Suprapubic skin (tissue), 4 donors: ENCODE results near the gene GRIK4. TPM values are rescaled to one million over a fixed set of nuclear protein-coding genes. Genes with fewer than 3 reads are reported as not detected.

Source experiments
- DNase-seq, 2 donors: peaks; one replicate each; pipeline ENCODE4 v3.0.0-alpha.2; 2019; ENCODE audit warnings: low spot score in 2 of 2
- H3K27ac ChIP-seq: fragments of 200-600 bp; sonication (generic); one replicate; pipeline ENCODE4 v1.5.1; 2019
- H3K27me3 ChIP-seq: fragments of 200-600 bp; sonication (generic); one replicate; pipeline ENCODE4 v1.5.1; 2019
- H3K36me3 ChIP-seq: fragments of 200-600 bp; sonication (generic); one replicate; pipeline ENCODE4 v1.5.1; 2019
- H3K4me1 ChIP-seq: fragments of 200-600 bp; sonication (generic); one replicate; pipeline ENCODE4 v1.5.1; 2019
- H3K4me3 ChIP-seq: fragments of 200-600 bp; sonication (generic); one replicate; pipeline ENCODE4 v1.5.1; 2019; ENCODE audit warnings: mild to moderate bottlenecking
- H3K9me3 ChIP-seq: fragments of 200-600 bp; sonication (generic); one replicate; pipeline ENCODE4 v1.5.1; 2019
- CTCF ChIP-seq, 2 donors: fragments of 200-600 bp in 1 of 2; fragments of 450-650 bp in 1 of 2; sonication (generic) in 1 of 2; IDR thresholded peaks; one replicate each; pipeline ENCODE4 v1.5.1; 2016 to 2019; ENCODE audit warnings: antibody characterized with exemption in 2 of 2, mild to moderate bottlenecking in 1 of 2, moderate library complexity in 1 of 2
- EP300 ChIP-seq: sonication (generic); formaldehyde crosslinking; IDR thresholded peaks from one replicate; pipeline ENCODE4 v1.6.1; 2017; ENCODE audit warnings: antibody characterized with exemption
- POLR2A ChIP-seq, 2 donors: fragments of 450-650 bp; IDR thresholded peaks; one replicate each; pipeline ENCODE4 v1.6.1; 2017; ENCODE audit warnings: antibody characterized with exemption in 2 of 2, mild to moderate bottlenecking in 2 of 2, moderate library complexity in 2 of 2
- POLR2AphosphoS5 ChIP-seq, 3 donors: sonication (generic); formaldehyde crosslinking; IDR thresholded peaks; one replicate each; pipeline ENCODE4 v1.6.1; 2017; ENCODE audit warnings: antibody characterized with exemption in 3 of 3
- WGBS: methylation state at CpG from one replicate; pipeline ENCODE4 v1.1.5; 2018; 5-methylcytosine and 5-hydroxymethylcytosine counted together
- total RNA-seq, 4 donors: library from RNA; depleted of rRNA; stranded (reverse); fragments of >200 nt; gene quantifications; one replicate each; pipeline ENCODE4 v1.1.0, GENCODE V29; 2016

GRIK4 gene
- total RNA-seq, 4 donors from 2014 or later: 0.24 TPM; not detected in 3

- H3K4me3 ChIP-seq: no peak overlapping the region
Observed at GRCh38 chr11:120744016-120744994, 232.8 kb downstream of the GRIK4 start.

GRCh38 chr11:120746376-120746775, 234.8 kb downstream of the GRIK4 start:
- H3K9me3 ChIP-seq: no peaks in the 10 kb centered on the region
- H3K36me3 ChIP-seq: no peaks in the 10 kb centered on the region
- no peak for TF ChIP-seq POLR2AphosphoS5 (IDR thresholded peaks at IDR 0.05)
- no peak for TF ChIP-seq CTCF (IDR thresholded peaks at IDR 0.05)
- TF ChIP-seq EP300: no peak
- TF ChIP-seq POLR2A (IDR thresholded peaks at IDR 0.05): no peak
- 64% methylated on average over 3 of the region's 3 CpGs for WGBS
- peaks cover 23% of the 10 kb centered on the region for H3K27me3 ChIP-seq
- no peak for DNase-seq
- H3K27ac ChIP-seq: no peak overlapping the region
- peaks cover 41% of the 10 kb centered on the region for H3K4me1 ChIP-seq
- H3K4me3 ChIP-seq: no peak overlapping the region

More at GRCh38 chr11:120744016-120744994, 232.8 kb downstream of the GRIK4 start:
- TF ChIP-seq POLR2A (IDR thresholded peaks at IDR 0.05) (no peak), CTCF (IDR thresholded peaks at IDR 0.05) (no peak), POLR2AphosphoS5 (IDR thresholded peaks at IDR 0.05) (no peak), EP300 (no peak)
- Histone ChIP-seq H3K36me3 (no peaks in the 10 kb centered on the region), H3K27me3 (peaks cover 22% of the 10 kb centered on the region), H3K4me1 (peaks cover 30% of the 10 kb centered on the region), H3K27ac (no peak overlapping the region), H3K9me3 (no peaks in the 10 kb centered on the region)
- no peak for DNase-seq
- WGBS: 82% methylated on average over 14 of the region's 14 CpGs

GRCh38 chr11:120746836-120747609, 235.5 kb downstream of the GRIK4 start:
- TF ChIP-seq POLR2A (IDR thresholded peaks at IDR 0.05): no peak
- TF ChIP-seq CTCF (IDR thresholded peaks at IDR 0.05): no peak
- no peak for TF ChIP-seq EP300
- TF ChIP-seq POLR2AphosphoS5 (IDR thresholded peaks at IDR 0.05): no peak
- no peak for DNase-seq
- Histone ChIP-seq H3K27ac (peak overlapping the region; percentile 61), H3K9me3 (no peaks in the 10 kb centered on the region), H3K36me3 (no peaks in the 10 kb centered on the region), H3K4me1 (peaks cover 41% of the 10 kb centered on the region), H3K27me3 (peaks cover 23% of the 10 kb centered on the region), H3K4me3 (no peak overlapping the region)
- whole genome bisulfite sequencing: 40% methylated on average over 12 of the region's 12 CpGs

- no peak overlapping the region for H3K4me3 ChIP-seq
- DNase-seq: no peak
Observed at GRCh38 chr11:120747850-120748814, 236.6 kb downstream of the GRIK4 start.

More at GRCh38 chr11:120747850-120748814, 236.6 kb downstream of the GRIK4 start:
- Histone ChIP-seq H3K36me3 (no peaks in the 10 kb centered on the region), H3K27ac (peak overlapping the region; percentile 61), H3K9me3 (no peaks in the 10 kb centered on the region), H3K4me1 (peaks cover 41% of the 10 kb centered on the region), H3K27me3 (peaks cover 23% of the 10 kb centered on the region)
- 48% methylated on average over 11 of the region's 12 CpGs for WGBS
- TF ChIP-seq POLR2A (IDR thresholded peaks at IDR 0.05) (no peak), EP300 (no peak), POLR2AphosphoS5 (IDR thresholded peaks at IDR 0.05) (no peak), CTCF (IDR thresholded peaks at IDR 0.05) (no peak)
